ENCODE data around the gene USP6NL.

GRCh38 chr10:11581213-11581612 lies 30.2 kb downstream of the USP6NL start:
- TF ChIP-seq TAF1 (IDR thresholded peaks at IDR 0.05; ENCODE audit: borderline replicate concordance, insufficient read depth, low read length), result no peak
- TF ChIP-seq SIN3A (IDR thresholded peaks at IDR 0.05; ENCODE audit: borderline replicate concordance, insufficient read depth, low read length), result no peak

All from PFSK-1 (cell line).